GM06990 (cell line): ENCODE measurements around the gene SEZ6L.

Experiments
- DNase-seq: peaks from one replicate; pipeline ENCODE4 v3.0.0-alpha.2; 2011; ENCODE audit not compliant: insufficient read length; ENCODE audit errors: extremely low read depth
- H3K27me3 ChIP-seq: replicated peaks from 2 replicates; pipeline ENCODE4 v1.6.0; 2011; ENCODE audit warnings: low read length; ENCODE audit not compliant: control insufficient read depth, insufficient read depth
- H3K36me3 ChIP-seq: 2 replicates; pipeline ENCODE4 v1.5.1; 2011; ENCODE audit warnings: low read length; ENCODE audit not compliant: control insufficient read depth, insufficient read depth
- H3K4me3 ChIP-seq: replicated peaks from 2 replicates; pipeline ENCODE4 v1.5.1; 2011; ENCODE audit warnings: low read depth, mild to moderate bottlenecking, control low read depth, low read length
- TF ChIP-seq, protein P1 (sequence below): IDR thresholded peaks from 2 replicates; pipeline ENCODE4 v1.5.1; 2011; ENCODE audit warnings: low read length, control low read depth, mild to moderate bottlenecking, inconsistent platforms; ENCODE audit not compliant: insufficient read depth, poor library complexity, severe bottlenecking

SEZ6L gene

DNA sequence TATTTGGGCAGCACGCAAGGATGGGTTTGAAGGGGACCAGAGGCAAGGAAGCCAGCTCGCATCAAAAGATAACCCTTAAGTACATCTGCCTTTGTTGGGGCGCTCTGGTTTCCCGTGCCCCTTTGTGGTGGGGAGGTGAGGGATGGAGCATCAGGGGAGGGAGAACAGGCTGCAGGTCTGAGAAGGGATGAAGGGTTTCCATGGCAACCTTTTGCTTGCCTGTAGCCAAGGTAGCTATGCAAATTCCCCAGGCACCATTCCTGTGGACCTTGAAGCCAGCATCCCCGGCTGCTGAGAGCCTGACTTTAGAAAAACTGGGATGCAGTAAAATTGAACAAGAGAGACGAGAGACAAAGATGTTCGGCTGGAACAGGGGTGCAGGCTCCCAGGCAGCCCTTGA is 75.7 kb downstream of the SEZ6L start:
- Histone ChIP-seq H3K4me3 (no peak overlapping the region), H3K27me3 (peaks cover 3% of the 10 kb centered on the region), H3K36me3 (no peaks in the 10 kb centered on the region)
- TF ChIP-seq, protein P1, sequence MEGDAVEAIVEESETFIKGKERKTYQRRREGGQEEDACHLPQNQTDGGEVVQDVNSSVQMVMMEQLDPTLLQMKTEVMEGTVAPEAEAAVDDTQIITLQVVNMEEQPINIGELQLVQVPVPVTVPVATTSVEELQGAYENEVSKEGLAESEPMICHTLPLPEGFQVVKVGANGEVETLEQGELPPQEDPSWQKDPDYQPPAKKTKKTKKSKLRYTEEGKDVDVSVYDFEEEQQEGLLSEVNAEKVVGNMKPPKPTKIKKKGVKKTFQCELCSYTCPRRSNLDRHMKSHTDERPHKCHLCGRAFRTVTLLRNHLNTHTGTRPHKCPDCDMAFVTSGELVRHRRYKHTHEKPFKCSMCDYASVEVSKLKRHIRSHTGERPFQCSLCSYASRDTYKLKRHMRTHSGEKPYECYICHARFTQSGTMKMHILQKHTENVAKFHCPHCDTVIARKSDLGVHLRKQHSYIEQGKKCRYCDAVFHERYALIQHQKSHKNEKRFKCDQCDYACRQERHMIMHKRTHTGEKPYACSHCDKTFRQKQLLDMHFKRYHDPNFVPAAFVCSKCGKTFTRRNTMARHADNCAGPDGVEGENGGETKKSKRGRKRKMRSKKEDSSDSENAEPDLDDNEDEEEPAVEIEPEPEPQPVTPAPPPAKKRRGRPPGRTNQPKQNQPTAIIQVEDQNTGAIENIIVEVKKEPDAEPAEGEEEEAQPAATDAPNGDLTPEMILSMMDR = no peak
- DNase-seq = no peak

DNA sequence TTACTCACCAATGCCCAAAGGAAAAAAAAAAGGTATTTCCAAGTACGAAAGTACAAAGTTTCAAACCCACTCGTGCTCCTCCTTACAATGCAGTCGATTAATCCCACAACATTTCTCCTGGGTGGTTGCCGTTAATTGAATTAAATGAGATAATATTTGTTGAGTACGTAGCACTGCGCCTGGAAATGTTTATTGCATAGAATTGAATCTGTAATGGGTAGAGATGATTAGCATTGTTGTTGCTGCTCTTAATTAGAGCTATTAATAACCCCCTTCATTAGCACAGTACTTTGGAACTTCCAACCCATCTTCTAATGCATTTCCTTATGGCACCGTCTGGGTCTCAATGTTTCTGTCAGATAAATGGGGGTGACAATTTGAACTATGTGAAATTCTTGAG is 77.3 kb downstream of the SEZ6L start:
- DNase-seq = no peak
- Histone ChIP-seq H3K4me3 (no peak overlapping the region), H3K36me3 (no peaks in the 10 kb centered on the region), H3K27me3 (peaks cover 3% of the 10 kb centered on the region)
- TF ChIP-seq, protein P1 = no peak

DNA sequence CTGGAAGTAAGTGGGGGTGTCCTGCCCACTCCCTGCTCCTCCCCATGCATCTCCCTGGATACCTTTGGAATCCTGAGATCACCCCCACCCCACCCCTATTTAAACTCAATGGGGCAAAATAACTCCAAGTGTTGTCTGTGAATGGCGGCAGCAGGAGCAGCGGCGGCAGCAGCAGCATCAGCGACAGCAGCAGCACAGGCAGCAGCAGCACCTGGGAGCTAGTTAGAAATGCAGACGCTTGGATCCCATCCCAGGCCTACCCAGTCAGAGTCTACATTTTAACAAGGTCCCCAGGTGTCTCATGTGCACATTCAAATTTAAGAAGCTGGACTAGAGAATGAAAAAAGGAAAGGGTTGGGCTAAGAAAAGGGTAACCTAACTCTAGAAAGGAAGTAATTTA is 82.6 kb downstream of the SEZ6L start:
- DNase-seq = no peak
- Histone ChIP-seq H3K36me3 (no peaks in the 10 kb centered on the region), H3K4me3 (no peak overlapping the region), H3K27me3 (no peaks in the 10 kb centered on the region)
- TF ChIP-seq, protein P1 = no peak

DNA sequence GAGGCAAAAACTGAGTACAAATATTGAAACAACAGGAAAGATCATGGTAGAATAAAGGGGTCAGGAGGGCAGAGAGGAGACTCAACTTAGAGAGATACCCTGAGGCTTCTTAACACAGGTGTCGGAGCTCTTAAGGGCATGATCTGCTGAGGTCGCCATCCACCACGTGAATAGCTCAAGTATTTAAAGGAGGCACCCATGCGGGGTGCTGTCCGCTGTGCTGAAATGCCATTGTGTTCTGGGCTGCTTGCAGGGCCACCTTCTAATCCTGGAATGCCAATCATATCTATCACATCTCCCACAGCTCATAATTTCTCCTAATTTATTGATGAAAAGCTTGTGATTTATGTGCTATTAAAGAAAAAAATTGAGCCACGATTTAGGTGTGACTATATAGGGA is 90.2 kb downstream of the SEZ6L start:
- no peak overlapping the region for H3K4me3 ChIP-seq
- DNase-seq = no peak
- TF ChIP-seq, protein P1 = no peak
- no peaks in the 10 kb centered on the region for H3K36me3 ChIP-seq
- no peaks in the 10 kb centered on the region for H3K27me3 ChIP-seq

DNA sequence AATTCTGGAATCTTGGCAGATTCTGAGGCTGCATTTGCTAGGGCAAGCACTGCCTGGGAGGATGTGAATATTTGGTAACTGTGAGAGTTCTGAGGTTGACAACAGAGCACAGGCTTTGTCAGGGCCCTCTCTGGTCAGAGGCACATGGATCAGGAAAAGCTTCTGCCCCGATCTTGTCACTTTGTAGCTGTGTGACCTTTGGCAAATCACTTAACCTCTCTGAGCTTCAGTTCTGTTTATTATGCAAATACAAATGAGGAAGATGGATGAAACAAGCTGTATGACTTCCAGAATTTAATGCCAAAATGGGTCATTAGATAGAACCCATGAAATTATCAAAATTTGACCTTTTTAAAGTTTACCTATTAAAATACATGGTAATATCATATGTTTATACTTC is 94.9 kb downstream of the SEZ6L start:
- Histone ChIP-seq H3K27me3 (no peaks in the 10 kb centered on the region), H3K36me3 (no peaks in the 10 kb centered on the region), H3K4me3 (no peak overlapping the region)
- DNase-seq = no peak
- TF ChIP-seq, protein P1 = no peak

DNA sequence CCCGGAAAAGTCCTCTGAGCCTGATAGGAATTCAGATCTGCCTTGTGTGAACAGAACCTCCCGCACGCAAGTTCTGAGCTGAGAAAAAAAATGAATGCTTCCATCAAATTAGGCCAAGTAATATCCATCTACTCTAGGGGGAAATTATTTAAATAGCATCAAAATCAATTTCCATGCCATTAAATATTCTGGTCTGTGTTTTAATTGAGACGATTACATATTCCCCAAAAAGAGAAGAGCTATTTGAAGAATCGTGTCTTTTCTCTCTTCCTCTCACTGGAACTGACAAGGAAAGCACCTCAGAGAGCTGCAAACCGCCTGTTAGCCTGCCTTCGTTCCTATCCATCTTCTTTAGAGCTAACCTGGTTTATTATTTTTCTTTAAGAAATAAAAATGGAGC is 96.0 kb downstream of the SEZ6L start:
- TF ChIP-seq, protein P1 = no peak
- Histone ChIP-seq H3K4me3 (no peak overlapping the region), H3K36me3 (no peaks in the 10 kb centered on the region), H3K27me3 (no peaks in the 10 kb centered on the region)
- DNase-seq = no peak
